ENCODE results near the gene SPRYD3.

The SPRYD3 gene

DNA sequence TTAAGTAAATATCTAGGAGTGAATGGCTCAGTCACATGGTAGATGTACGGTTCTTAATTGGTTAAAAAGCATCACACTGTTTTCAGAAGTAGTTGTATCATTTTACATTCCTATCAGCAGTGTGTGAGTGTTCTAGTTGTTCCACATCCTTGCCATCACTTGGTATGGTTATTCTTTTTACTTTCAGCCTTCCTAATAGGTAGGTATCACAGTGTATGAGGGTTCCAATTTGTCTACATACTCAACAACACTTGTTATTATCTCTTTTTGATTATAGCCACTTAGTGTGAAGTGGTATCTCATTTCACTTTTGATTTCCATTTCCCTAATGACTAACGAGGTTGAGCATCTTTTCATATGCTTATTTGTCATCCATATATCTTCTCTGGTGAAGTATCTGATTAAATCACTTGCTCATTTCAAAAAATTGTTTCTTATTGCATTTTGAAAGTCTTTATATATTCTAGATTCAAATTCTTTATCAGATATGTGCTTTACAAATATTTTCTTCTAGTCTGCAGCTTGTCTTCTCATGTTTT lies 3.5 kb upstream of the SPRYD3 start:
- H3K27me3 ChIP-seq (ENCODE audit: low read length), result no peaks in the 10 kb centered on the region
- no peak for TF ChIP-seq EZH2phosphoT487 (conservative IDR thresholded peaks at IDR 0.05; ENCODE audit: low read length)
- TF ChIP-seq, protein P1, sequence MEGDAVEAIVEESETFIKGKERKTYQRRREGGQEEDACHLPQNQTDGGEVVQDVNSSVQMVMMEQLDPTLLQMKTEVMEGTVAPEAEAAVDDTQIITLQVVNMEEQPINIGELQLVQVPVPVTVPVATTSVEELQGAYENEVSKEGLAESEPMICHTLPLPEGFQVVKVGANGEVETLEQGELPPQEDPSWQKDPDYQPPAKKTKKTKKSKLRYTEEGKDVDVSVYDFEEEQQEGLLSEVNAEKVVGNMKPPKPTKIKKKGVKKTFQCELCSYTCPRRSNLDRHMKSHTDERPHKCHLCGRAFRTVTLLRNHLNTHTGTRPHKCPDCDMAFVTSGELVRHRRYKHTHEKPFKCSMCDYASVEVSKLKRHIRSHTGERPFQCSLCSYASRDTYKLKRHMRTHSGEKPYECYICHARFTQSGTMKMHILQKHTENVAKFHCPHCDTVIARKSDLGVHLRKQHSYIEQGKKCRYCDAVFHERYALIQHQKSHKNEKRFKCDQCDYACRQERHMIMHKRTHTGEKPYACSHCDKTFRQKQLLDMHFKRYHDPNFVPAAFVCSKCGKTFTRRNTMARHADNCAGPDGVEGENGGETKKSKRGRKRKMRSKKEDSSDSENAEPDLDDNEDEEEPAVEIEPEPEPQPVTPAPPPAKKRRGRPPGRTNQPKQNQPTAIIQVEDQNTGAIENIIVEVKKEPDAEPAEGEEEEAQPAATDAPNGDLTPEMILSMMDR (IDR thresholded peaks at IDR 0.05; ENCODE audit: insufficient read depth, low read length, poor library complexity, severe bottlenecking), result no peak
- H3K27ac ChIP-seq (ENCODE audit: low read depth, low read length), result no peak overlapping the region
- no peak overlapping the region for H3K4me2 ChIP-seq (ENCODE audit: low read depth, low read length, poor library complexity, severe bottlenecking)
- no peak overlapping the region for H2AFZ ChIP-seq (ENCODE audit: low read depth, low read length, severe bottlenecking)
- no peaks in the 10 kb centered on the region for H3F3A ChIP-seq (ENCODE audit: insufficient read depth)
- H4K20me1 ChIP-seq (ENCODE audit: low read depth, low read length), result no peaks in the 10 kb centered on the region
- no peaks in the 10 kb centered on the region for H3K9me3 ChIP-seq (ENCODE audit: insufficient read depth, low read length)
- no peaks in the 10 kb centered on the region for H3K36me3 ChIP-seq (ENCODE audit: low read length)
- no peak overlapping the region for H3K4me3 ChIP-seq (ENCODE audit: insufficient read depth, low read length, poor library complexity, severe bottlenecking)
- peaks cover 7% of the 10 kb centered on the region for H3K79me2 ChIP-seq (ENCODE audit: insufficient read depth, low read length)
- no peaks in the 10 kb centered on the region for H3K9me2 ChIP-seq (replicated peaks; ENCODE audit: insufficient read depth, low read length)
- no peak overlapping the region for H3K9ac ChIP-seq (ENCODE audit: low read length)

DNA sequence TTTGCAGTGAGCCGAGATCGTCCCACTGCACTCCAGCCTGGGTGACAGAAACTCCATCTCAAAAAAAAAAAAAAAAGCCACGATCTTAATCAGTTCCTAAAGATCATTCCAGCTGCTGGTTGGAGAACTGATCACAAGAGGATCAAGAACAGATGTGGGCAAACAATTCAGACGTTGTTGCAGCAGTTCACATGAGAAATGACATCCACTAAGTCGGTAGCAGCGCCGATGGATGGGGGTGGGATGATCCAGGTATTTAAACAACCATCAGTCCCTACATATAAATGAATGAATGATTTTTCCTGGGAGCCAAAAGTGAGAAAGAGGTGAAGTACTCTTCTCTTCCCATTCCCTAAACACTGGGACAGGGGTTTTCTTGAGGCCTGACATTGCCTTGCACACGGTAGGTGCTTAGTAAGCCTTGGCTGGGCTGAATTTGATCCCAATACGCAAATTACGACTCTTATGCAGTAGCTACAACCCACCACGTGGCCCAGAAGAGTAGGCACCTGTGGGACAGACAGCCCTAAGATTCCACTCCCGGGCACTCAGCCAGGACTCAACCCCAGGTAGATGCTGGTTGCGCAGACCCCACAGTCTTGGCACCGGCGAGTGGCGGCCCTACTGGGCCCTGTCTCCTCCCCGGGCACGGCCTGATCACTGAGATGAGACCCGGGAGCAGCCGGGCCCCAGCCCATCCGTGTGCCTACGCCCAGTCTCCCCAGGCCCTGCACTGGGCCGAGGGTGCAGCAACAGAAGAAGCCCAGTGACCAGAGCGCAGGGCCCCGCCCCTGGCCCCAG lies 565 bp downstream of the SPRYD3 start:
- no peaks in the 10 kb centered on the region for H3K9me2 ChIP-seq (replicated peaks; ENCODE audit: insufficient read depth, low read length)
- no peaks in the 10 kb centered on the region for H3K36me3 ChIP-seq (ENCODE audit: low read length)
- peak overlapping the region; percentile 69 for H3K4me3 ChIP-seq (ENCODE audit: insufficient read depth, low read length, poor library complexity, severe bottlenecking)
- no peaks in the 10 kb centered on the region for H3K27me3 ChIP-seq (ENCODE audit: low read length)
- H4K20me1 ChIP-seq (ENCODE audit: low read depth, low read length), result no peaks in the 10 kb centered on the region
- peak overlapping the region; percentile 55 for H2AFZ ChIP-seq (ENCODE audit: low read depth, low read length, severe bottlenecking)
- no peaks in the 10 kb centered on the region for H3F3A ChIP-seq (ENCODE audit: insufficient read depth)
- H3K9ac ChIP-seq (ENCODE audit: low read length), result peak overlapping the region; percentile 78
- H3K4me2 ChIP-seq (ENCODE audit: low read depth, low read length, poor library complexity, severe bottlenecking), result peak overlapping the region; percentile 88
- no peaks in the 10 kb centered on the region for H3K9me3 ChIP-seq (ENCODE audit: insufficient read depth, low read length)
- H3K27ac ChIP-seq (ENCODE audit: low read depth, low read length), result peak overlapping the region; percentile 38; the same call in 1 of the 2 replicates
- peaks cover 7% of the 10 kb centered on the region for H3K79me2 ChIP-seq (ENCODE audit: insufficient read depth, low read length)
- TF ChIP-seq, protein P1 (IDR thresholded peaks at IDR 0.05; ENCODE audit: insufficient read depth, low read length, poor library complexity, severe bottlenecking), result no peak
- no peak for TF ChIP-seq EZH2phosphoT487 (conservative IDR thresholded peaks at IDR 0.05; ENCODE audit: low read length)

DNA sequence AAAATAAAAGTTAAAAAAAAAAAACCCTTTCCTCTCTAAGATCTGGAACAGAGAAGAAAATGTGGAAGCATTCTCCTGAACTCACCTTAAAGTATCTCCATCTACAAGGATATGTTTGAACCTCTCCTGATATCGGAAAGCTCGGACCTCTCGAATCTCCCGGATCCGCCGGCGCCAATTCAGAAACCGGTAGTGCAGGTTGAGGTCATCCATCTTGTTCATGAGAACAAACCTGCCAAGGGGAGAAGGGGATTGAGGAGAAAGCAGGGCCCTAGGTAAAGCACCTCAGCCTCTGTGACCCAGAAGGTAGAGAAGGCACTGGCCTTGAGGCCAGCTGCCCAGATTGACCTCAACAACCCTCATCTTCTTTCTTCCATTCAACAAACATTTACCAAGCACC lies 2.2 kb downstream of the SPRYD3 start:
- Histone ChIP-seq H3K9me3 (ENCODE audit: insufficient read depth, low read length) (no peaks in the 10 kb centered on the region), H3K4me3 (ENCODE audit: insufficient read depth, low read length, poor library complexity, severe bottlenecking) (no peak overlapping the region), H3F3A (ENCODE audit: insufficient read depth) (no peaks in the 10 kb centered on the region), H3K27ac (ENCODE audit: low read depth, low read length) (no peak overlapping the region), H3K27me3 (ENCODE audit: low read length) (no peaks in the 10 kb centered on the region), H3K9ac (ENCODE audit: low read length) (no peak overlapping the region), H4K20me1 (ENCODE audit: low read depth, low read length) (no peaks in the 10 kb centered on the region), H3K4me2 (ENCODE audit: low read depth, low read length, poor library complexity, severe bottlenecking) (no peak overlapping the region), H2AFZ (ENCODE audit: low read depth, low read length, severe bottlenecking) (no peak overlapping the region), H3K36me3 (ENCODE audit: low read length) (no peaks in the 10 kb centered on the region), H3K79me2 (ENCODE audit: insufficient read depth, low read length) (peaks cover 7% of the 10 kb centered on the region), H3K9me2 (replicated peaks; ENCODE audit: insufficient read depth, low read length) (no peaks in the 10 kb centered on the region)
- TF ChIP-seq EZH2phosphoT487 (conservative IDR thresholded peaks at IDR 0.05; ENCODE audit: low read length), result no peak
- TF ChIP-seq, protein P1 (IDR thresholded peaks at IDR 0.05; ENCODE audit: insufficient read depth, low read length, poor library complexity, severe bottlenecking), result no peak
